ENCODE data around the gene SOX5.

The SOX5 gene

DNA sequence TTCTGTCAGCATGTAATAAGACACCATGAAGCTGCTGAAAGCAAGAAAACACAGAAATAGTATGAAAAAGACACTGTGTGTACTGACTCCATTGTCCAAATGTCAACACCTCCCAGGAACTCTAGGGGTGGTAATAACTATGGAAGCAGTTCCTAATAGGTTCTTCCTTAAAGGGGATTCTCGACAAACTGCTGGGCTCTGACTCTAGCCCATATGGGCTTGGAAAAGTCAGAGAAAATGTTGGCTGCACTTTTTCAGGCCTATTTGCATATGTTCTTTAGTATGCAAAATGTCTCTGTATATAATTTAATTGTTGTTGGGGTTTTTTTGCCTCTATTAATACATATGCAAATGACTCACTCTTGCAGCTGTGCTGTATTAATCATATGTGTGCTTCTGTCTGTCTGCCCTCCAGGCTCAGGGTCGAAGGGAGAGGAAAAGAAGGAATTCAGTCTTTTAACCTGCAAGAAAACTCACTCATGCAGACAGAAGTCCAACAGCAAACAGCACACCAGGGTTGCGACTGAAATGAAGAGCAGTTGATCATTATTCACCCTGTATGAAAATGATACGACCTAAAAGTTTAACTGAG lies 317.6 kb downstream of the SOX5 start:
- TF ChIP-seq, protein P1, sequence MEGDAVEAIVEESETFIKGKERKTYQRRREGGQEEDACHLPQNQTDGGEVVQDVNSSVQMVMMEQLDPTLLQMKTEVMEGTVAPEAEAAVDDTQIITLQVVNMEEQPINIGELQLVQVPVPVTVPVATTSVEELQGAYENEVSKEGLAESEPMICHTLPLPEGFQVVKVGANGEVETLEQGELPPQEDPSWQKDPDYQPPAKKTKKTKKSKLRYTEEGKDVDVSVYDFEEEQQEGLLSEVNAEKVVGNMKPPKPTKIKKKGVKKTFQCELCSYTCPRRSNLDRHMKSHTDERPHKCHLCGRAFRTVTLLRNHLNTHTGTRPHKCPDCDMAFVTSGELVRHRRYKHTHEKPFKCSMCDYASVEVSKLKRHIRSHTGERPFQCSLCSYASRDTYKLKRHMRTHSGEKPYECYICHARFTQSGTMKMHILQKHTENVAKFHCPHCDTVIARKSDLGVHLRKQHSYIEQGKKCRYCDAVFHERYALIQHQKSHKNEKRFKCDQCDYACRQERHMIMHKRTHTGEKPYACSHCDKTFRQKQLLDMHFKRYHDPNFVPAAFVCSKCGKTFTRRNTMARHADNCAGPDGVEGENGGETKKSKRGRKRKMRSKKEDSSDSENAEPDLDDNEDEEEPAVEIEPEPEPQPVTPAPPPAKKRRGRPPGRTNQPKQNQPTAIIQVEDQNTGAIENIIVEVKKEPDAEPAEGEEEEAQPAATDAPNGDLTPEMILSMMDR (IDR thresholded peaks at IDR 0.05; ENCODE audit: low read depth, low read length) = no peak
- H3K4me3 ChIP-seq (ENCODE audit: low read depth, low read length) = no peak overlapping the region

DNA sequence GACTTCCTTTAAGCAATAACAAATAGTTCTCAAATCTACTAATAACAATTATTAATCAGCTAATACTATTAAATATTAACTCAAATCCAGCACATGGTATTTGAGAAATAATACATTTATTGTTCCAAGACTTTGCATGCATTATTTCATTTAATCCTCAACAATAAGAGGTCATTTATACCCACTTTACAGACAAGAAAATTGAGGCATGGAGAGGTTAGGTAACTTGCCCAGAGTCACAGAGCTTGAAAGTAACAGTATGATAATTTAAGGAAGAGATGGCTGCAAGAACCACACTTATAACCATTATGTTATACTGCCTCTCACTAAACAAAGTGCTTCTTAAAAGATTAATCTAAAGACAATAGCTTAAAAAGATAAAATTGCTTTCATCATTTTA lies 318.9 kb downstream of the SOX5 start:
- TF ChIP-seq, protein P1 (IDR thresholded peaks at IDR 0.05; ENCODE audit: low read depth, low read length) = no peak
- H3K4me3 ChIP-seq (ENCODE audit: low read depth, low read length) = no peak overlapping the region

GRCh38 chr12:23628806-23629205 lies 320.7 kb downstream of the SOX5 start:
- no peak overlapping the region for H3K4me3 ChIP-seq (ENCODE audit: low read depth, low read length)
- TF ChIP-seq, protein P1 (IDR thresholded peaks at IDR 0.05; ENCODE audit: low read depth, low read length) = no peak

GRCh38 chr12:23626791-23627190 lies 322.7 kb downstream of the SOX5 start:
- TF ChIP-seq, protein P1 (IDR thresholded peaks at IDR 0.05; ENCODE audit: low read depth, low read length) = no peak
- H3K4me3 ChIP-seq (ENCODE audit: low read depth, low read length) = no peak overlapping the region

DNA sequence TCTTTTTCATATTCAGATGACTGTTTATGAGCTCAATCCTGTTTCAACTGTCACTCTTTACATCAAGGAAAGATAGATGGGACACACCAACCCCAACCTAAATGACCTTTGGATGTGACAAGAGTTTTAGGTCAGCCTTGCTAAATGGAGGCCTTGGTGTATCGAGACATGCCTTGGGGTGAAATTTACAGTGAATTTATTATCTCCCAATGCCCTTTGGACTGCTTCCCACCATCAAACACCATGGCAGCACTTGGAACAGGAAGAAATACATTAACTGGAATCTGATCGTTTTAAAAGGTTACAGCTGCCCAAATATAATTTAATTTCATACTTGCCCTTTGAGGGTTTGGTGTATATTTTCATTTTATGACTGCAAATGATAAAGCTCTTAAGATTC lies 327.6 kb downstream of the SOX5 start:
- TF ChIP-seq, protein P1 (IDR thresholded peaks at IDR 0.05; ENCODE audit: low read depth, low read length) = no peak

DNA sequence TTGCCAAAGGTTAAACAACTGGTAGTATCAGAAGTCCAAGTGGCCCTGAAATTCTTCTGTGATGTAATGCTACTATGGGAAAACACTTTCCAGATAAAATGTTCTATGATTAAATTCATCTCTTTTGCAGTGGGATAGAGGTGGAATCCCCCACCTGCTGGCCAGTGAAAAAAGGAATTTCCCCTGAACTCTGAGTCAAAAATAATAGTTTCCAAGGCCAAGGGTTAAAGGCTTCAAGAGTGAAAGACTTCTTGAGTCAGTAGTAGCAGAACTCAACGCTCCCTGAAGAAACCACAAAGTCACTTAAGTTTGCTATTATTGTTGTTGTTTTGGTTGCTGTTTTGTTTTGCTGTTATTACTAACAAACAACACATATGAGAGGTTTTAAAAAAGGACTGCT lies 330.8 kb downstream of the SOX5 start:
- no peak overlapping the region for H3K4me3 ChIP-seq (ENCODE audit: low read depth, low read length)

More for the DNA sequence above, 327.6 kb downstream of the SOX5 start:
- no peak overlapping the region for H3K4me3 ChIP-seq (ENCODE audit: low read depth, low read length)

DNA sequence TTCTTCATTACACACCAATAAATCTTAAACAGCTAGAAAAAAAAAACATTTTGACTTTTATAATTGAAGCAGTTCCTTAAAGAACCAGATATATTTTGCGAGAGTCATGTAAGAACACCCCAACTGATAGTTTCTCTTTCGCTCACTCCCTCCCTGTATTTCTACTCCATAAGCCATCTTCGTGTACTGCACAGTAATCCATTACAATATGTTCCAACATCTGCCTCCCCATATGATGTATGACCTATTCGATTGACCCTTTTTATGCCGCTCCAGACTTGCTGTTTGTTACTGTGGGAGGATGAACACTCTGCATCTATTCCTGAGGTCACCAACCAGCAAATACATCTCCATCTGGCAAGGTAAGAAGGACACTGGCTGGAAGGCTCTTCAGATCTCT lies 331.7 kb downstream of the SOX5 start:
- H3K4me3 ChIP-seq (ENCODE audit: low read depth, low read length) = no peak overlapping the region
- TF ChIP-seq, protein P1 (IDR thresholded peaks at IDR 0.05; ENCODE audit: low read depth, low read length) = no peak

More for the DNA sequence above, 330.8 kb downstream of the SOX5 start:
- TF ChIP-seq, protein P1 (IDR thresholded peaks at IDR 0.05; ENCODE audit: low read depth, low read length) = no peak
